KMS-11 (cell line): ENCODE measurements around the gene GPD1L.

Experiments
- H2AFZ ChIP-seq: fragments of 200-600 bp; sonication (generic); 2 replicates; pipeline ENCODE4 v1.6.1; 2016; ENCODE audit warnings: antibody characterized with exemption, mixed run types, low read depth
- H3K27ac ChIP-seq: fragments of 200-600 bp; sonication (generic); 2 replicates; pipeline ENCODE4 v1.6.1; 2016; ENCODE audit warnings: mild to moderate bottlenecking, mixed run types
- H3K27me3 ChIP-seq: fragments of 200-600 bp; sonication (generic); 2 replicates; pipeline ENCODE4 v1.6.1; 2017; ENCODE audit warnings: mild to moderate bottlenecking, low read depth, mixed run types, moderate library complexity; ENCODE audit not compliant: insufficient read depth
- H3K36me3 ChIP-seq: fragments of 200-600 bp; sonication (generic); 2 replicates; pipeline ENCODE4 v1.6.1; 2017; ENCODE audit warnings: mild to moderate bottlenecking, mixed run types; ENCODE audit not compliant: insufficient read depth
- H3K4me1 ChIP-seq: fragments of 200-600 bp; sonication (generic); 2 replicates; pipeline ENCODE4 v1.6.1; 2016; ENCODE audit warnings: mild to moderate bottlenecking, low read depth, mixed run types; ENCODE audit not compliant: poor library complexity, severe bottlenecking
- H3K4me2 ChIP-seq: fragments of 200-600 bp; sonication (generic); 2 replicates; pipeline ENCODE4 v1.7.0; 2016; ENCODE audit warnings: mild to moderate bottlenecking, mixed run types
- H3K4me3 ChIP-seq: fragments of 200-600 bp; sonication (generic); IDR thresholded peaks from 2 replicates; pipeline ENCODE4 v1.6.1; 2017; ENCODE audit warnings: low read depth, low read length, mixed read lengths; ENCODE audit not compliant: insufficient read depth
- H3K79me2 ChIP-seq: fragments of 200-600 bp; sonication (generic); 2 replicates; pipeline ENCODE4 v1.6.1; 2016; ENCODE audit warnings: low read depth, mixed run types; ENCODE audit not compliant: insufficient read depth
- H3K9ac ChIP-seq: fragments of 200-600 bp; sonication (generic); 2 replicates; pipeline ENCODE4 v1.6.1; 2016; ENCODE audit warnings: mild to moderate bottlenecking, mixed run types
- H4K20me1 ChIP-seq: fragments of 200-600 bp; sonication (generic); 2 replicates; pipeline ENCODE4 v1.6.1; 2016; ENCODE audit warnings: mild to moderate bottlenecking, mixed run types; ENCODE audit not compliant: insufficient read depth
- TF ChIP-seq, protein P1 (sequence below): fragments of 200-600 bp; sonication (generic); conservative IDR thresholded peaks from 2 replicates; pipeline ENCODE4 v1.6.1; 2017; ENCODE audit warnings: low read depth, mild to moderate bottlenecking, antibody characterized with exemption, low read length, moderate library complexity, mixed read lengths

GPD1L gene

DNA sequence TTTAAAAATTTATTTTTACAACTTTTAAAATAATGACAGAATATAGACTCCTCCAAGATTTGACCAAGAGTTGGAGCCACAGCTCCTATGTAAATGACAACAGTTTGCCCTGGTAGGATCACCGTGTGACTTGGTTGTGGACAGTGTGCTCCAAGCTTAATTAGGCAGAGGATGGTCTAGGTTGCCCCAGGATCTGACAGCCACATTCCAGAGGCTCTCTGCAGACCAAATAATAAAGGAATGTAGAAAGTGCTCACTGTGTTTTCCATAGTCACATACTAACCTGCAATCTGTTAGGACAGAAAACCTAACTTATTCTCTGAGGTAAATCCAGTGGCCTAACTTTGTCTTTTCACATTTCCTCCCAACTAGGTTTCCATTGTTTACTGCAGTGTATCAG lies 59.0 kb downstream of the GPD1L start:
- H3K27me3 ChIP-seq = no peaks in the 10 kb centered on the region
- no peak overlapping the region for H3K27ac ChIP-seq
- no peaks in the 10 kb centered on the region for H3K4me1 ChIP-seq
- H3K36me3 ChIP-seq = no peaks in the 10 kb centered on the region
- H3K4me2 ChIP-seq = no peak overlapping the region
- no peaks in the 10 kb centered on the region for H3K79me2 ChIP-seq
- TF ChIP-seq, protein P1, sequence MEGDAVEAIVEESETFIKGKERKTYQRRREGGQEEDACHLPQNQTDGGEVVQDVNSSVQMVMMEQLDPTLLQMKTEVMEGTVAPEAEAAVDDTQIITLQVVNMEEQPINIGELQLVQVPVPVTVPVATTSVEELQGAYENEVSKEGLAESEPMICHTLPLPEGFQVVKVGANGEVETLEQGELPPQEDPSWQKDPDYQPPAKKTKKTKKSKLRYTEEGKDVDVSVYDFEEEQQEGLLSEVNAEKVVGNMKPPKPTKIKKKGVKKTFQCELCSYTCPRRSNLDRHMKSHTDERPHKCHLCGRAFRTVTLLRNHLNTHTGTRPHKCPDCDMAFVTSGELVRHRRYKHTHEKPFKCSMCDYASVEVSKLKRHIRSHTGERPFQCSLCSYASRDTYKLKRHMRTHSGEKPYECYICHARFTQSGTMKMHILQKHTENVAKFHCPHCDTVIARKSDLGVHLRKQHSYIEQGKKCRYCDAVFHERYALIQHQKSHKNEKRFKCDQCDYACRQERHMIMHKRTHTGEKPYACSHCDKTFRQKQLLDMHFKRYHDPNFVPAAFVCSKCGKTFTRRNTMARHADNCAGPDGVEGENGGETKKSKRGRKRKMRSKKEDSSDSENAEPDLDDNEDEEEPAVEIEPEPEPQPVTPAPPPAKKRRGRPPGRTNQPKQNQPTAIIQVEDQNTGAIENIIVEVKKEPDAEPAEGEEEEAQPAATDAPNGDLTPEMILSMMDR = no peak
- H4K20me1 ChIP-seq = no peaks in the 10 kb centered on the region
- H3K9ac ChIP-seq = no peak overlapping the region
- no peak overlapping the region for H3K4me3 ChIP-seq
- H2AFZ ChIP-seq = no peak overlapping the region

DNA sequence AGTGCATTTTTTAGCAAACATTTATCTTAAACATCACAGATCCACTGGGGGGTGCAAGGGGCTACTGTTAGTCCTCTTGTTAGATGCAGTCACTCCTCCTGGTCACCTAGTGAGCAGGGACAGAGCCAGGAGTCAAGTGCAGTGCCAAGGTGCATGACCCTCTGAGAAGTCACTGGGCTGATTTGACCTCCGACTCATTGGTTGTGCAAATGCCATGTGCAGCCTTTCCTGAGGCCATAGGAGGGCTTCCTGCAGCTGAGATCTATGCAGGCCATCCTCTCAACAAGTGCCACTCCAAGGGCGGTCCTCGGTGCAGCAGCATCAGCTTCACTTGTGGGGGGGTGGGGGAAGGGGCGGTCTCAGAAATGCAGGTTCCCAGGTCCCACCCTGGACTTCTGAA lies 60.2 kb downstream of the GPD1L start:
- TF ChIP-seq, protein P1 = no peak

DNA sequence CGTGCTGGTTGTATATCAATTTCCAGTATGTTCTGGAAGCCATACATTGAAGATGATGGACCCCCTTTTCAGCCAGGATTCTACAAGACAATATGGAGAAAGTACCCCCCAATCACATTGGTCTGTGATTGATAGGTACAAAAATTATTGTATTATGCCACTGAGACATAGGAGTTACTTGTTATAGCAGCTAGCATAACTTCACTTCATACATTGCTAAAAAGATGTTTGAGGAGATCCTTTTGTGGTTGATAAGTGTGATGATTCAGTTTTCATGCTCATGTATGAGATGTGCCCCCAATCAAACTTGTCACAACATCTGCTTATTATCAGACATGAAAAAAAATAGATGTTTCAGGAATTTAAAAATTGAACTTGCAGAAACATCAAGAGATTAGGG lies 66.0 kb downstream of the GPD1L start:
- H3K27me3 ChIP-seq = no peaks in the 10 kb centered on the region

More for the DNA sequence above, 60.2 kb downstream of the GPD1L start:
- no peak overlapping the region for H3K9ac ChIP-seq
- no peak overlapping the region for H3K4me2 ChIP-seq
- no peak overlapping the region for H3K4me3 ChIP-seq
- no peaks in the 10 kb centered on the region for H3K27me3 ChIP-seq
- H2AFZ ChIP-seq = no peak overlapping the region
- no peaks in the 10 kb centered on the region for H3K79me2 ChIP-seq
- no peak overlapping the region for H3K27ac ChIP-seq
- H3K4me1 ChIP-seq = no peaks in the 10 kb centered on the region
- H4K20me1 ChIP-seq = no peaks in the 10 kb centered on the region
- no peaks in the 10 kb centered on the region for H3K36me3 ChIP-seq

DNA sequence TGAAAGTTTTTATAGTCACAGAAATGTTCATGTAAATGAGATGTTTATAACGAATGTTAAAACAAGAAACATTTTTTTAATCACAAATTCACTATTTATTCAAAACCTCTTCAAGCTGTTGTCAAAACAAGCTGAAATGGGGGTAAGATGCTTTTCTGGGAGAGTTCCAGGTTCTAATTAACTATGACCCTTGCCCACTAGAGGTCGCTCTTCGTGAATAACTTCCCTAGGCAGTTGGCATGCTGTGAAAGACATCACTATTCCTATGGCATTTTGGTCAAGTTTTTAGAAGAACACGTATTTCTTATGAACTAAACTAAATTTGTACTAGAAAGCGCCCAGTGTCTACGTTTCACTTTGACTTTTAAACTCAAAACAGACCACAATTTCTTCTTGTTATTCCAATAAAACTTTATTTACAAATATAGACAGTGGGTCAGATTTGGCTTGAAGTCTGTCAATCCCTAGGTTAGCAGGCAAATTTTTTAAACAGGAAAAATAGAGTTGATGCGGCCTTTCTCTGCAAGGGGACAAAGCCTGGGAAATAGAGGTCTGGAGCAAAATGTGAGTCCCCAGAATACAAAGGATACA lies 69.3 kb downstream of the GPD1L start:
- Histone ChIP-seq H3K36me3 (no peaks in the 10 kb centered on the region), H3K27ac (no peak overlapping the region), H3K27me3 (no peaks in the 10 kb centered on the region), H3K9ac (no peak overlapping the region), H3K4me3 (no peak overlapping the region), H4K20me1 (no peaks in the 10 kb centered on the region), H3K4me2 (no peak overlapping the region), H3K79me2 (no peaks in the 10 kb centered on the region), H3K4me1 (no peaks in the 10 kb centered on the region), H2AFZ (no peak overlapping the region)
- TF ChIP-seq, protein P1 = peak; percentile 61

More for the DNA sequence above, 66.0 kb downstream of the GPD1L start:
- Histone ChIP-seq H3K4me2 (no peak overlapping the region), H3K36me3 (no peaks in the 10 kb centered on the region), H4K20me1 (no peaks in the 10 kb centered on the region), H3K27ac (no peak overlapping the region), H3K9ac (no peak overlapping the region), H3K4me1 (no peaks in the 10 kb centered on the region), H2AFZ (no peak overlapping the region), H3K79me2 (no peaks in the 10 kb centered on the region), H3K4me3 (no peak overlapping the region)
- TF ChIP-seq, protein P1 = no peak
